WERI-Rb-1 (cell line): ENCODE measurements around the gene CCDC150.
"Not testable (repeated sequence)": the region's sequence is repeated elsewhere in the genome, so short reads cannot be mapped to it uniquely, and the experiment has no call there.

ENCODE experiments used
- DNase-seq: peaks from one replicate; pipeline ENCODE4 v3.0.0-alpha.2; 2020
- H3K27ac ChIP-seq: fragments of 250-450 bp; sonication (Bioruptor Pico); 2 replicates; pipeline ENCODE4 v1.5.1; 2020; ENCODE audit warnings: mild to moderate bottlenecking, moderate library complexity
- H3K27me3 ChIP-seq: fragments of 250-450 bp; sonication (Bioruptor Pico); 2 replicates; pipeline ENCODE4 v1.5.1; 2021; ENCODE audit warnings: mild to moderate bottlenecking, low read depth, moderate library complexity; ENCODE audit not compliant: insufficient read depth, severe bottlenecking
- H3K36me3 ChIP-seq: fragments of 250-450 bp; sonication (Bioruptor Pico); 2 replicates; pipeline ENCODE4 v1.5.1; 2020; ENCODE audit warnings: mild to moderate bottlenecking, moderate library complexity
- H3K4me3 ChIP-seq: 2 replicates; pipeline ENCODE4 v1.5.1; 2011; ENCODE audit warnings: low read depth, mild to moderate bottlenecking, control low read depth, low read length
- H3K9me3 ChIP-seq: fragments of 250-450 bp; sonication (Bioruptor Pico); 2 replicates; pipeline ENCODE4 v1.5.1; 2021; ENCODE audit warnings: mild to moderate bottlenecking, moderate library complexity; ENCODE audit not compliant: severe bottlenecking
- CTCF ChIP-seq: IDR thresholded peaks from 2 replicates; pipeline ENCODE4 v1.5.1; 2011; ENCODE audit warnings: low read depth, mild to moderate bottlenecking, control low read depth, inconsistent platforms, low read length

Gene CCDC150

GRCh38 chr2:196729418-196729817 is 89.9 kb downstream of the CCDC150 start:
- H3K4me3 ChIP-seq, result no peak overlapping the region
- TF ChIP-seq CTCF, result no peak
- no peak overlapping the region for H3K27ac ChIP-seq
- no peaks in the 10 kb centered on the region for H3K9me3 ChIP-seq
- DNase-seq, result no peak
- H3K27me3 ChIP-seq, result no peaks in the 10 kb centered on the region
- peaks cover 17% of the 10 kb centered on the region for H3K36me3 ChIP-seq

- not testable (repeated sequence) for H3K36me3 ChIP-seq, DNase-seq, H3K4me3 ChIP-seq, H3K27me3 ChIP-seq, H3K27ac ChIP-seq, H3K9me3 ChIP-seq
Observed at GRCh38 chr2:196736646-196737045, 97.1 kb downstream of the CCDC150 start.

- peaks cover 4% of the 10 kb centered on the region for H3K36me3 ChIP-seq
- peaks cover 2% of the 10 kb centered on the region for H3K9me3 ChIP-seq
- no peak for DNase-seq
- H3K27ac ChIP-seq, result no peak overlapping the region
- no peak overlapping the region for H3K4me3 ChIP-seq
- TF ChIP-seq CTCF, result no peak
- H3K27me3 ChIP-seq, result no peaks in the 10 kb centered on the region
Observed at GRCh38 chr2:196737046-196737445, 97.5 kb downstream of the CCDC150 start.

- Histone ChIP-seq H3K4me3 (no peak overlapping the region), H3K36me3 (no peaks in the 10 kb centered on the region; the same call in 1 of the 2 replicates), H3K27me3 (no peaks in the 10 kb centered on the region), H3K27ac (no peak overlapping the region), H3K9me3 (peaks cover 2% of the 10 kb centered on the region)
- no peak for TF ChIP-seq CTCF
- no peak for DNase-seq
Observed at GRCh38 chr2:196739031-196739430, 99.5 kb downstream of the CCDC150 start.

GRCh38 chr2:196742216-196742615 is 102.7 kb downstream of the CCDC150 start:
- Histone ChIP-seq H3K27me3 (no peaks in the 10 kb centered on the region), H3K27ac (no peak overlapping the region), H3K36me3 (no peaks in the 10 kb centered on the region; the same call in 1 of the 2 replicates), H3K4me3 (no peak overlapping the region), H3K9me3 (peaks cover 2% of the 10 kb centered on the region)
- TF ChIP-seq CTCF, result no peak
- DNase-seq, result no peak

GRCh38 chr2:196742685-196743084 is 103.2 kb downstream of the CCDC150 start:
- no peak for TF ChIP-seq CTCF
- H3K36me3 ChIP-seq, result no peaks in the 10 kb centered on the region; the same call in 1 of the 2 replicates
- DNase-seq, result no peak
- H3K27me3 ChIP-seq, result no peaks in the 10 kb centered on the region
- no peak overlapping the region for H3K4me3 ChIP-seq
- H3K9me3 ChIP-seq, result peaks cover 2% of the 10 kb centered on the region
- no peak overlapping the region for H3K27ac ChIP-seq
